GM11168 (cell line): ENCODE results near the gene CKLF.
"Not testable (repeated sequence)": the region's sequence is repeated elsewhere in the genome, so short reads cannot be mapped to it uniquely, and the experiment has no call there.

Experiments
- in situ Hi-C: fragments of 300-500 bp; cut with MboI; formaldehyde crosslinking; loops from one replicate; pipeline ENCODE4 v1.12.0; 2022; ENCODE audit warnings: low sequenced_read_pairs; ENCODE audit not compliant: unreplicated experiment

Gene CKLF

DNA sequence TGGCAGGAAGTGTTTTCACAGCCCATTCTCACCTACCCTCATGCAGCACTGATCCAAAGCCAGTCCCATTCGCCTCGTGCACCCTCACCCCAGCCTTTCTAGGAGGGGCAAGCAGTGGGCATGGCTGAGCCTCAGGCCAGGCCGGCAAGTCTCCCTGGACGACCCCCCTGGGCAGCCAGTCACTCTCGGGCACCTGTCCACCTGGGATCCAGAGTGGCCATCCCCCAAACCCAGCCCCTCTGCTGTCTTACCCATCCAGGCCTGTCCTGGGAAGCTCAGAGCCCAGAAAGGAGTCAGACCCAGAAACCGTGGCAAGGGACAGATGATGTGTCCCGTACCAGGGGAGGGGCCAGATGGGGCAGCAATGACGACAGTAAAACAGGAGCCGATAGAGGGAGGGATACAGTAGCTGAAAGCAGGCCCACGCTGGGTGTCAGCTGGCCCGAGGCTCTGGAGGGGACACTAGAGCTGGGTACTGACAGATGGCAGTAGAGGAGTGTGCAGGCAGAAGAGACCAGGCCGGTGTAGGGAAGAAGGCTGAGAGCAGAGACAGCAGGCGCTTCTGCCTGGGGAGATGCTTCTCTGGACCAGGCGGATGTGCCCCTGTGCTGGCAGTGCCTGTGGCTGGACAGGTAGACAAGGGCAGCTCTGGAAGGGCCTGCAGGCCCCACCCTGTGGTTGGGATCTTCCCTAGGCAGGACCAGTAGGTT is 57.9 kb downstream of the CKLF start:
- in situ Hi-C loops, result no loop called here

GRCh38 chr16:66611911-66612310 is 59.5 kb downstream of the CKLF start:
- in situ Hi-C loops, result not testable (repeated sequence)

- in situ Hi-C loops, result no loop called here
Observed at GRCh38 chr16:66612422-66612821, 60.0 kb downstream of the CKLF start.

GRCh38 chr16:66614161-66614802 is 61.9 kb downstream of the CKLF start:
- in situ Hi-C loops, result no loop called here
